Osteocyte (in vitro differentiated cells): ENCODE data around the gene LRRC8D. TPM values are rescaled to one million over a fixed set of nuclear protein-coding genes. Genes with fewer than 3 reads are reported as not detected.

ENCODE experiments used
- DNase-seq: peaks from one replicate; pipeline ENCODE4 v3.0.0; 2021; ENCODE audit warnings: mixed read lengths; ENCODE audit not compliant: unreplicated experiment; ENCODE audit errors: extremely low spot score
- H3K27ac Mint-ChIP-seq: one replicate; pipeline ENCODE4 v1.8.0; 2021; ENCODE audit warnings: mild to moderate bottlenecking, mixed read lengths; ENCODE audit not compliant: unreplicated experiment
- H3K27me3 Mint-ChIP-seq: one replicate; pipeline ENCODE4 v1.8.0; 2021; ENCODE audit warnings: mixed read lengths; ENCODE audit not compliant: unreplicated experiment
- H3K36me3 Mint-ChIP-seq: one replicate; pipeline ENCODE4 v1.8.0; 2021; ENCODE audit warnings: mixed read lengths; ENCODE audit not compliant: unreplicated experiment
- H3K4me1 Mint-ChIP-seq: one replicate; pipeline ENCODE4 v1.8.0; 2021; ENCODE audit warnings: mixed read lengths; ENCODE audit not compliant: unreplicated experiment
- H3K4me3 Mint-ChIP-seq: one replicate; pipeline ENCODE4 v1.8.0; 2021; ENCODE audit warnings: mild to moderate bottlenecking, moderate library complexity, mixed read lengths; ENCODE audit not compliant: unreplicated experiment
- H3K9me3 Mint-ChIP-seq: one replicate; pipeline ENCODE4 v1.8.0; 2021; ENCODE audit warnings: mixed read lengths; ENCODE audit not compliant: unreplicated experiment
- CTCF ChIP-seq: fragments of 200-600 bp; sonication (generic); IDR thresholded peaks from 2 replicates; pipeline ENCODE4 v1.5.0; 2021; ENCODE audit warnings: antibody characterized with exemption, mild to moderate bottlenecking, moderate library complexity
- total RNA-seq: library from RNA; stranded (reverse); gene quantifications from 2 replicates; pipeline ENCODE4 v1.2.1, GENCODE V29; 2021

Gene LRRC8D
- total RNA-seq, 1 donor from 2014 or later: 20.4 TPM

- Mint-ChIP-seq H3K4me3 (no peak overlapping the region), H3K4me1 (no peaks in the 10 kb centered on the region), H3K27me3 (no peaks in the 10 kb centered on the region), H3K27ac (no peak overlapping the region), H3K9me3 (no peaks in the 10 kb centered on the region), H3K36me3 (no peaks in the 10 kb centered on the region)
- TF ChIP-seq CTCF: no peak
- no peak for DNase-seq
These were observed 18.8 kb upstream of the LRRC8D start for GRCh38 chr1:89802051-89802450.

DNA sequence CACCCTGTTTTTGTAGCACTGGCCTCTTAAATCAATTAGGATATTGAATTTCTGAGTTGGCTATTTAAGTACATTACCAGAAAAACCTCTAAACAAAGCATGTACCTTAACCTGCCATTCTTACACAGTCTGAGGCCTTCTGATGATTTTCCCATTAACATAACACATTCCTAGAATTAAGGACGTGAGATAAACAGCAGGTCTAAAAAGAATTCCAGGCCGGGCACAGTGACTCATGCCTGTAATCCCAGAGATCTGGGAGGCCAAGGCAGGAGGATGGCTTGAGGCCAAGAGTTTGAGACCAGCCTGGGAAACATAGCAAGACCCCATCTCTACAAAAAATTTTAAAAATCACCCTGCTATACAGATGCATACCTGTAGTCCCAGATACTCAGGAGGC lies 18.0 kb upstream of the LRRC8D start:
- Mint-ChIP-seq H3K9me3 (no peaks in the 10 kb centered on the region), H3K4me3 (no peak overlapping the region), H3K4me1 (no peaks in the 10 kb centered on the region), H3K27me3 (no peaks in the 10 kb centered on the region), H3K36me3 (no peaks in the 10 kb centered on the region), H3K27ac (no peak overlapping the region)
- TF ChIP-seq CTCF: no peak
- DNase-seq: no peak

DNA sequence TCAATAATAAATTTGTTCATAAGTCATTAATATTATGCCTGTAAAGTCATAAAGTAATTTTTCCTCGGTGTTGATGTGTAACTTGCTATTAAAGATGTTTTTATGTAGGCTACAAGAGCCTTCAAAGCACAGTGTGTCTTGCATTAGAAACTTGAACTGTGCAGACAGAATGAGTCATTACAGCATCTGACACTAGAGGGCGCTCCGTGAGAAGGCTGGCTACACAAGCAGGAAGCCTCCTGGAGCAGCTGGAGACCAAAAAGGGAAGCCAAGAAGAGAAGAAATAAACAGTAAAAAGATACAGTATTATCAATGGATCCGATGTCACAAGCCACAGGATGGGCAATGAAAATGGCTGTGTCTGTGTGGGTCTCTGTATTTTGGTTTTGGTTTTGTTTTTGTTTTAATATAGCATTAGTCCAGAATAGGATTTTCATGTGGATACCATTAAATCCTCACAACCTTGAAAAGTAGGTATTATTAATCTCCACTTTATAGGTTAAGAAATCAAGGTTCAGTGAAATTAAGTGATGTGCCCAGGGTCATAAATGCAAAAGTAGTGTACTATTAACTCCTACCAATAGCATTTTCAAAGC lies 16.1 kb upstream of the LRRC8D start:
- TF ChIP-seq CTCF: peak; percentile 91
- DNase-seq: peak; percentile 94

DNA sequence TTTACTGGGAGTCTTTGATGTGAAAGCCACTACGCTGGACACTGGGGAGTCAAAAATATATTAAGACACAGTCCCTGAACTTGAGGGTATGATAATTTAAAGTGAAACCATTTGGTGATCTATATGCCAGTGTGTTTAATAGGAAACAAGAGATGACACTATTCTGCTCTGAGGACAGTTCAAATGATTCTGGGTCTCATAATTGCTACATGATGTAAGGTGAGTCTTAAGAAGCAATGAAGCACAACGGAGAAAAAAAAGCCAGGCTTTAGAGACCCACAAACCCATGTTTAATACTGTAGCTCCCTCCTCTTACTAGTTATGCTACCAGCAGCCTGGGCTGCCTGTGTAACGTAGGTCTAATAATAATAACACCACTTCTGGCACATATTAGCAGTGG lies 14.2 kb upstream of the LRRC8D start:
- Mint-ChIP-seq H3K36me3 (no peaks in the 10 kb centered on the region), H3K4me1 (peaks cover 2% of the 10 kb centered on the region), H3K27ac (no peak overlapping the region), H3K9me3 (no peaks in the 10 kb centered on the region), H3K27me3 (no peaks in the 10 kb centered on the region), H3K4me3 (no peak overlapping the region)
- DNase-seq: no peak
- TF ChIP-seq CTCF: no peak

More for the DNA sequence above, 16.1 kb upstream of the LRRC8D start:
- no peak overlapping the region for H3K4me3 Mint-ChIP-seq
- no peaks in the 10 kb centered on the region for H3K36me3 Mint-ChIP-seq
- peaks cover 2% of the 10 kb centered on the region for H3K4me1 Mint-ChIP-seq
- H3K27me3 Mint-ChIP-seq: no peaks in the 10 kb centered on the region
- H3K27ac Mint-ChIP-seq: no peak overlapping the region
- no peaks in the 10 kb centered on the region for H3K9me3 Mint-ChIP-seq

GRCh38 chr1:89807503-89807902 lies 13.3 kb upstream of the LRRC8D start:
- Mint-ChIP-seq H3K4me1 (peaks cover 2% of the 10 kb centered on the region), H3K36me3 (no peaks in the 10 kb centered on the region), H3K9me3 (no peaks in the 10 kb centered on the region), H3K27me3 (no peaks in the 10 kb centered on the region), H3K4me3 (no peak overlapping the region), H3K27ac (no peak overlapping the region)
- no peak for DNase-seq
- no peak for TF ChIP-seq CTCF
